Measurements from ENCODE around the gene STOX2. TPM values are rescaled to one million over a fixed set of nuclear protein-coding genes. Genes with fewer than 3 reads are reported as not detected.

STOX2 gene
- total and polyA plus RNA-seq, 2 donors (not counting 3 experiments of a cell fraction or from before 2014, with no cell fraction given): 0.03 to 0.24 TPM

DNA sequence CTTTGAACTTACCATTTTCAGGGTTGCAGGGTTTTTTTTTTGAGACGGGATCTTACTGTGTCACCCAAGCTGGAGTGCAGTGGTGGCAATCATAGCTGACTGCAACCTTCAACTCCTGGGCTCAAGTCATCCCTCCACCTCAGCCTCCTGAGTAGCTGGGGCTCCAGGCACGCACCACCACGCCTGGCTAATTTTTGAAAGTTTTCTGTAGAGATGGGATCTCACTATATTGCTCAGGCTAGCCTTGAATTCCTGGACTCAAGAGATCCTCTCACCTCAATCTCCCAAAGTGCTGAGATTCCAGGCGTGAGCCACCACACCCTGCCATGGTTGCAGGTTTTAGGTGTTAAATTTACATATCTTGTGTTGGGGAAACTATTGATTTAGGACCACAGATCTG, 64.5 kb downstream of the STOX2 start:
- CTCF ChIA-PET: no interaction called here
- no TSS peak for BruUV-seq (replicated peaks)
- Histone ChIP-seq H3K79me2 (ENCODE audit: control insufficient read depth, insufficient read depth, low read length) (no peaks in the 10 kb centered on the region), H3K36me3 (ENCODE audit: control insufficient read depth in 2 of 2, extremely low read depth in 1 of 2, insufficient read depth in 2 of 2, low read length in 2 of 2) (no peaks in the 10 kb centered on the region), H2AFZ (ENCODE audit: low read depth, low read length) (no peak overlapping the region), H4K20me1 (replicated peaks; ENCODE audit: control insufficient read depth, extremely low read depth, insufficient read depth, low read length) (no peaks in the 10 kb centered on the region), H3K4me1 (ENCODE audit: control insufficient read depth, extremely low read depth, insufficient read depth, low read length) (no peaks in the 10 kb centered on the region), H3K27me3 (ENCODE audit: control insufficient read depth in 2 of 2, insufficient read depth in 2 of 2, low read length in 2 of 2) (no peaks in the 10 kb centered on the region), H3K27ac (ENCODE audit: insufficient read depth, low read depth, low read length) (no peak overlapping the region), H3K9ac (replicated peaks; ENCODE audit: extremely low read depth, insufficient read depth, low read length) (no peak overlapping the region), H3K4me2 (ENCODE audit: insufficient read depth, low read length) (no peak overlapping the region), H3K4me3 (replicated peaks in 1 of 3; ENCODE audit: insufficient read depth in 1 of 3, low read depth in 1 of 3, low read length in 3 of 3) (no peak overlapping the region), H3K9me1 (replicated peaks; ENCODE audit: control insufficient read depth, extremely low read depth, insufficient read depth, low read length) (no peaks in the 10 kb centered on the region), H3K9me3 (replicated peaks; ENCODE audit: control insufficient read depth, insufficient read depth, low read length) (no peaks in the 10 kb centered on the region)
- dilution Hi-C loops (cut with MboI; ENCODE audit: extremely low pct_ligation_motif_present, low sequenced_read_pairs) (no loop called here), intact Hi-C loops (cut with micrococcal nuclease) (no loop called here)
- POLR2A ChIA-PET: no interaction called here
- TF ChIP-seq POLR2A (IDR thresholded peaks at IDR 0.05; ENCODE audit: low read depth, low read length) (no peak), GATA2 (IDR thresholded peaks at IDR 0.05; ENCODE audit: insufficient read depth, insufficient read length, low read depth, low read length) (no peak), CTCF (IDR thresholded peaks at IDR 0.05; ENCODE audit: extremely low read depth in 1 of 2, insufficient read depth in 1 of 2, low read depth in 1 of 2, low read length in 2 of 2) (no peak), EZH2 (IDR thresholded peaks at IDR 0.05; ENCODE audit: borderline replicate concordance, low read depth, low read length, severe bottlenecking) (no peak), JUN (IDR thresholded peaks at IDR 0.05; ENCODE audit: borderline replicate concordance, insufficient read depth, insufficient read length, low read depth) (no peak), FOS (IDR thresholded peaks at IDR 0.05; ENCODE audit: borderline replicate concordance, insufficient read depth, low read length) (no peak), MAX (IDR thresholded peaks at IDR 0.05; ENCODE audit: insufficient read depth, insufficient read length) (no peak), POLR2AphosphoS5 (IDR thresholded peaks at IDR 0.05; ENCODE audit: insufficient read depth, low read depth, low read length) (no peak), MYC (IDR thresholded peaks at IDR 0.05; ENCODE audit: low read depth, low read length) (no peak)
- DNase-seq (ENCODE audit: low read depth, low spot score) (no peak), FAIRE-seq (no peak)
